Dedifferentiated amniotic fluid mesenchymal stem cell (primary cell): Measurements from ENCODE around the gene MSMB.
A peak's percentile ranks its signal among the peaks of the same experiment; 100 is the strongest.

ENCODE experiments used
- DNase-seq: peaks from one replicate; pipeline ENCODE4 v3.0.0-alpha.2; 2016; ENCODE audit errors: extremely low spot score

MSMB gene

DNA sequence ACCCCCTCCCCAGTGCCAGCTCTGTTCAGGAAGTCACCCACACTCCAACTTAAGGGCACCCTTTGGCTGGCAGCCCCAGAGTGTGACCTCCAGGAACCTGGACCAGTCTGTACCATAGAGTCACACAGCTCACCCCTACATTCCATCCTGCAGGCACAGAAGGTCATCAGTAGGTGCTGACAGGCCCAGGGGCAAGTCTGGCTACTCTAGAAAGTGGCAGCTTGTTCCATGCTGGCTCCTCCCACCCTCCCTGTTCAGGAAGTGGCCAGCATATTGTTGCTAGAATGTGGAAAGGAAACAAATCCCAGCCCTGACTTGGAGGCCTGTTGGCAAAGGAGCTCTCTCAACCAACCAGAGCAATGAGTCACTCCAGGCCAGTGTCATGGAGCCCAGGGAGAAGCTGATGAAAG is 12.5 kb downstream of the MSMB start:
- DNase-seq = peak; percentile 26

DNA sequence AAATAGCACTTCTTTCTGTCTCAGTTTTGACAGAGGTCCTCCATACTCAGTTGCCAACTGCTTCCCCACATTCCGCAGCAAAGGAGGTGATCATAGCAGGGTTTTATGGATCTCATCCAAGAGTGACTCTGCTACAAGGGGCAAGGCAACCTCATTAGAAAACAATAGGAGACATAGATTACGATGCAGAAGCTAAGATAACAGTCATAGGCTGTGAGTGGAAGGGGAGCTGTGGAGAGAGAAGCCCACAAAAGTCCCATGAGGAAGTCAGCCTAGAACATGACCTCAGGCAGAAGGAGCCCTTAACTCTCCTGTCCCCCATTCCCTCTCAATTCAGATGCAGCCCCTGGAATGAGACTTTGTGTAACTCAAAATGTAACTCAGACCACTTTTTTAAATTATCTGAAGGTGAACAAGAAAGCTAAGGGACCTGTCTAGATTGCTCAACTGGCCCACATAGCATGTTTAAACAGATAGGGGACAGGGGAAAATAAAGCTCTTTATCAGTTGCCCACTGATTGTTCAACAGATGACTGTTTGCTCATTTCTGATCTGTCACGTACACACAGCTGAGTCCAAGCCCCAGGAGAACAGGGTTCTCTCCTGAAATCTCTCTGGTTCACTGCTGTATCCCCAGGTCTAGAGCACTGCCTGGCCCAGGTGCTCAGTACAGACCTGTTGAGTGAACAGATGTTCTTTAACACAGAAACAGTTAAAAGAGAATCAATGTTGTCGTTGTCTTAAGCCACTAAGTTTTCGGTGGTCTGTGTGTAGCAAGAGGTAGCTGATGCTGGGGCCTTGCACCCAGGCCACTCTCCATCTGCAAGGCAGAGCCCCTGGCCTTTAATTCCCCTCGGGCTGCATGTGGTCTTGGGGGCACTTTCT is 14.2 kb downstream of the MSMB start:
- no peak for DNase-seq

GRCh38 chr10:46030091-46030937 is 15.8 kb downstream of the MSMB start, which contains the start of gene NCOA4:
Gene NCOA4 (minus strand): TSS chr10:46030623. CDS start chr10:46016680, 13,943 bp downstream.
- DNase-seq = peak; percentile 99

- DNase-seq = no peak
Measured at GRCh38 chr10:46029461-46030030, 16.5 kb downstream of the MSMB start.

GRCh38 chr10:46028584-46029460 is 17.2 kb downstream of the MSMB start:
- peak; percentile 55 for DNase-seq

- DNase-seq = no peak
Measured at GRCh38 chr10:46026106-46026505, 20.0 kb downstream of the MSMB start.

- DNase-seq = no peak
Measured at GRCh38 chr10:46025406-46025805, 20.7 kb downstream of the MSMB start.

DNA sequence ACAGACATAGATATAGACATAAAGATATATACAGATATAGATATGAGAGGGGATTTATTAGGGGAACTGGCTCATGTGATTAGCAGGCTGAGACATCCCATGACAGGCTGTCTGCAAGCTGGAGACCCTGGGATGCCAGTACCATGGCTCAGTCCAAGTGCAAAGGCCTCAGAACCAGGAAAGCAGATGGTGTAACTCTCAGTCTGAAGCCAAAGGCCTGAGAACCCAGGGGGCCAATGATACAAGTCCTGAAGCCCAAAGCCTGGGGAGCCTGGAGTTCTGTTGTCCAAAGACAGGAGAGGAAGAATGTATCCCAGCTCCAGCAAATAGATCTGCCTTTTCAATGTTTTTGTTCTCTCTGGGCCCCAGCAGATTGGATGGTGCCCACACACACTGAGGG is 21.1 kb downstream of the MSMB start:
- DNase-seq = no peak

- DNase-seq = peak; percentile 86
Measured at GRCh38 chr10:46022978-46023702, 22.9 kb downstream of the MSMB start.

DNA sequence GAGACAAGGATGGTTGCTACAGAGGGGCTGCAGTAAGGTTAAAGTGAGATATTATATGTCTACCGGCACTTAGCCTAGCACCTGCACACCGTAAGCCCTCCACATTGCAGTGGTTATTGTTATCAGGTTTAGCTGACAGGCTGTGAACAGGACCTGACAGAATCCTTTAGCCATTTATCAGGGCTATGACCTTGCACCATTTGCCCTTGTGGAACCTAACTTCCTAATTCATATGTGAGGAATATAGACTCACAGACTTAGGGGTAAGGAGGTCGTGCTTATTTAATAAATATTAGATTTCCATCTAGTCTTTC is 25.8 kb downstream of the MSMB start:
- no peak for DNase-seq

DNA sequence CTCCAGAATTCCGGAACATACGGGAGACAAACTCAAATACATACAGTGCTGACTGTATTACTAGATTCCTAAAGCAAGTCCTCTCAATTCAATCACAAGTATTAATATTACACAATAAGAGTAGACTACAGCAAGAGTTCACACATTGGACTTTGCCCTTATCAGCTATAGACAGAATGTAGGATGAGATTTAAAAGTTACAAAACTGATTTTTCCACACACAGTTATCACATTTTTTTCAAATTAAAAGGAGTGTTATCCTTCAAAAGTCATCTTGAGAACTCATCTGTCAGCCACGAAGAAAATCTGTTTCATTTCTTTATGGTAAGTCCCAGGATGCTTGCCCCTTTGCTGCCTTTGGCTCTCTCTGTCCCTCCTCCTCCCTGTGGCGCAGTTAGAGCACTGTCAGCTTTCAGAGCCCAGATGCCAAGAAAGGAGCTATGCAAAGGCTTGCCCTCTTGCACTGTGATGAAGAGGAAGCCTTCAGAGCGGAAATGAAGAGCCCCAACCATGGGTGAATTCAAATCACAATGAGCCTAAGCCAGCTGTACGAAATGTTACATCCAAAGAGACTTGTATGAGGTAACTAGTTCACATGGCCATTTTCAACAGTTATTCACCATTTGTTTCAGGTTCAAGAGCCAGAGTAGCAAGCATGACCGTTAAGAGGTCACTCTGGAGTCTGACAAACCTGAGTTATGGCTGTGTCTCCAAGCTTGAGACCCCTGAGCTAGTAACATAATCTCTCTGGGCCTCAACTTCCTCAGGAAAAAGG is 26.3 kb downstream of the MSMB start:
- no peak for DNase-seq

DNA sequence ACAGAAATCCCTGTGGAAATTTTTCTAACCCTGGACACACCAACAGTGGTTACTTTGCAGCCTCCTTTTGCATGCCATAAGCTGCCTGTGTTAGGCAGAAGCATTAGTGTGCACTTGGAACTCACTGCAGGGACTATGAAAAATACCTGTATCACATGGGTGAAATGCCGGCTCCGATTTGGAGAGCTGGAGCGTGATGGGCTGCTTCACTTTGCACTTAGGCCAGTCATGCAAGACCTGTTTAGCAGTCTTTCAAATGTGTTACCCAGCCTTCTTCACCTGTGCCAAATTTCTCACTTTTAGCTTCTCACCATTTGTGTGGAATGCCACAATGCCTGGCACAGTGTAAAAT is 26.9 kb downstream of the MSMB start:
- DNase-seq = no peak

DNA sequence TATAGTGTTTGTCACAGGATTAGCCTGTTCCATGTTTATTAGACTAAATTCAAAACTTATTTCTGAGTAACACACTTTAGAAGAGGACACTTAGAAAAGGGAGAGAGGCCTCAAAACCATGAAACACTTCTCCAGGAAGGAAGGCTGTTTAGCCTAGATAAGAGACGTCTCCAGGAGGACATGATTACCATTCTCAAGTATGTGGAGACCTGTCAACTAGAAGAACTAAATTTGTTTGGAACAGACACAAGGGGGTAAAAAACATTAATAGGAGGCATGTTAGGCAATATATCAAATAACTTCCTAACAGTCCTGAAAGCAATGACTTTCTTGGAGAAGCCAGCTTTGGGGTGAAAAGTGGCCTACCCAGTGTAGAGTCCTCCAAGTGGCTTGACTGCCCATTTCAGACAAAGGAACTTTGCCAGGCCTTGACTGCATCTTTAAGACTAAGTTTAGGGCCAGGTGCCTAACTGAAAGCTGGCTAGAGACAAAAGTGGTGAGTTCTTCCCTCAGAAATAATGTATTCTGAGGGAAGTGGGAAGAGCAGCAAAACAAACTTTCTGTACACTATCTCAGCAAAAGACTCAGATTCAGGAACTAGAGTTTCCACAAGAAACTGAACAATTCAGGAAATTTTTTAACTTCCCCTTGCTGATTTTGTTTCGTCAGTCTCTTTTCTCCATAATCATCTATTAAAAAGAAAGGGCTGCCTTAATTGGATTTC is 27.5 kb downstream of the MSMB start:
- DNase-seq = no peak

DNA sequence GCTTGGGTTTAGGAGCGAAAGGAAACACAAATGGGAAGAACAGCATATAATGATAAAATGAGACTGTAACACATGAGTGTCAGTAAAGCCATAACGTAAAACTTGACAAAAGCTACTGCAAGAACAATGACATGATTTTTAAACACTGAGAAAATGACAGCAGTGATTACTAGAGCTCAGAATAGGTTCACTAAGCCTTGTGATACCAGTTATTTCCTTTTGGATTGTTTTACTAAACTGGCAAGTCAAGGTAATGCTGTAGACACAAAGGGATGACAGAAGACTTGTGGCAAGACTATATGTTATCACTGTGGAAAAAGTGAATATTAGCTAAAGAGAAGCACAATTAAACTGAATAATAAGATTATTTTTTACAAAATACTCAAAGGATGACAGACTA is 28.3 kb downstream of the MSMB start:
- DNase-seq = no peak

GRCh38 chr10:46016811-46017210 is 29.3 kb downstream of the MSMB start:
- no peak for DNase-seq

DNA sequence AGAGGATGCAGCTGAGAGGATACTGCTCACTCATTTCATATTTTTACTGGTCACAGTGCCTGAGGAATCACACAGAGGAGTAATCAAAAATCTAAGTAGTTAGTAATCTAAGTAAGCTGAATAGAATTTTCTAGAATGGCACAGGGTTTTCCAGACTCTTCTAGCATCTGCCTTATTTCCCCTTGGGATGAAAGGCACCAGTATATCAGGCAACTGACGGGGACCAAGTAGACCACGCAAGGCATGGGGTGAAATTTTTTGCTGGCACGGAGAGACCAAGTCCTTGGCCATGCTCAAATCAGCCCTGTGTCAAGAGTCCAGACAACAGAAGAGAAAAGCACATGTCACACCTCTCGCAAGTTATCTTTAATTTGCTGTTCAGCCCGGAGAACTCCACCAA is 29.9 kb downstream of the MSMB start:
- no peak for DNase-seq

GRCh38 chr10:46014683-46015405 is 31.2 kb downstream of the MSMB start:
- no peak for DNase-seq

- no peak for DNase-seq
Measured at GRCh38 chr10:46014206-46014605, 31.9 kb downstream of the MSMB start.

- DNase-seq = no peak
Measured at GRCh38 chr10:46012746-46013145, 33.3 kb downstream of the MSMB start.
